Activated T-cell treated with anti-CD3 and anti-CD28 coated beads, Interleukin-2, amount 50 U/mL, for 4 hours (primary cell): Measurements from ENCODE around the gene TAF9B. TPM values are rescaled to one million over a fixed set of nuclear protein-coding genes. Genes with fewer than 3 reads are reported as not detected.
"Not testable (repeated sequence)": the region's sequence is repeated elsewhere in the genome, so short reads cannot be mapped to it uniquely, and the experiment has no call there.

Experiments
- ATAC-seq, 2 donors: fragments of 200-7000 bp; cut with Tn5 transposase; one replicate each; pipeline ENCODE4 v1.10.0; 2021
- DNase-seq: peaks from one replicate; pipeline ENCODE4 v3.0.0-alpha.2; 2020
- H3K27me3 Mint-ChIP-seq: one replicate; pipeline ENCODE4 v1.8.0; 2021; ENCODE audit warnings: low read depth, mixed read lengths
- H3K36me3 Mint-ChIP-seq: one replicate; pipeline ENCODE4 v1.8.0; 2022; ENCODE audit warnings: mixed read lengths; ENCODE audit not compliant: insufficient read depth
- H3K4me1 Mint-ChIP-seq: one replicate; pipeline ENCODE4 v1.8.0; 2021; ENCODE audit warnings: low read depth, mixed read lengths
- H3K4me3 Mint-ChIP-seq: one replicate; pipeline ENCODE4 v1.8.0; 2021; ENCODE audit warnings: mild to moderate bottlenecking, moderate library complexity, mixed read lengths
- H3K9me3 Mint-ChIP-seq: one replicate; pipeline ENCODE4 v1.8.0; 2021; ENCODE audit warnings: mixed read lengths
- total RNA-seq, 3 donors: library from RNA; stranded (reverse); gene quantifications; one replicate each; pipeline ENCODE4 v1.2.1, GENCODE V29; 2021

The TAF9B gene, protein sequence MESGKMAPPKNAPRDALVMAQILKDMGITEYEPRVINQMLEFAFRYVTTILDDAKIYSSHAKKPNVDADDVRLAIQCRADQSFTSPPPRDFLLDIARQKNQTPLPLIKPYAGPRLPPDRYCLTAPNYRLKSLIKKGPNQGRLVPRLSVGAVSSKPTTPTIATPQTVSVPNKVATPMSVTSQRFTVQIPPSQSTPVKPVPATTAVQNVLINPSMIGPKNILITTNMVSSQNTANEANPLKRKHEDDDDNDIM
- total RNA-seq, result 10 to 100 TPM; 19.7 to 22.5 (median 20.8) TPM

DNA sequence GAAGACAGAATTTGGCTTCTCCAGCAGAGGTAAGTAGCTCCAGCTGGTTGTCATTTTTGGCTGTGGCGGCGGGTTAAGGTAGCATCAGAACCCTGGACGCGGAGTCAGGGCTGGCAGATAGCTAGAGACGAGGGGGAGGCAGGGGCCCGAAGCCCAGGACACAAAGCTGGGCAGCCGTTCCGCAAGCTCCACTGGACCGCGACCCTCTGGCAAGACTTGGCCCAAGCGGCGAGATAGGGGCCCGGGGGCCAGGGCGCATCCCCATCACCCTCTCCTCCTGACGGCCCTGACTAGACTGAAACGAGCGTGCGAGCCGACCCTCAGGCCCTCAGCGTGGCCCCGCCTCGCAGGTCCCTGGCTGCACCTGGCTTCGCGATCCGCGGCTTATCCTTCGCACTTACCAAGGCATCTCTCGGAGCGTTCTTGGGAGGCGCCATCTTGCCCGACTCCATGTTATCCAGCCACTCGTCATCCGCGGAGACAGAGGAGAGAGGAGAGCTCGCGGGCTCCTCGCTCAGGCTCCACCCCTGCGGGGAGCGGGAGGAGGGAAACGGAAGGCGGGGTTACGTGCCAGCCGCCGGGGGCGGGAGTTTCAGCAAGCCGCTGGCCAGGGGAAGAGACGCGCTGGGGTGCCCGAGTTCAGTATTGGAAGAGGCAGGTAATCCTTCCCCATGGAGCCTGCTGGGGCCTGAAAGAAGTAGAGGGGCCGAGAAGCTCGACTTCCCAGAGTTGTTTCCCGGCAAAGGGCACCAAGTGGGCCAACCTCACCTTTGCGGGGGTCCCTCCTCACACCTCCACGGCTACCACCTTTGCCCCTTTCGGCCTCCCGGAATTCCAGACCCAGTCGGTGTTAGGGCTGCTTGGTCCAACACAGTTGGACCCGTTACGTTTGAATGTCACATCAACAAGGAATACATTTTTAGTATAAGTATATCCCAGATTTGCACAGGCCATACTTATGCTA, at the start of gene TAF9B:
TAF9B (minus strand) TSS at position 491 of the 964 bp plus-strand sequence; CDS start at position 452, 39 bp downstream.
- ATAC-seq, result peak; percentile 97 to 98
- H3K9me3 Mint-ChIP-seq, result no peaks in the 10 kb centered on the region
- peaks cover 3% of the 10 kb centered on the region for H3K4me1 Mint-ChIP-seq
- DNase-seq, result peak; percentile 78
- H3K4me3 Mint-ChIP-seq, result peak within 1 kb of the TSS; percentile 90
- peaks cover 2% of the 10 kb centered on the region for H3K36me3 Mint-ChIP-seq
- H3K27me3 Mint-ChIP-seq, result no peaks in the 10 kb centered on the region

- H3K4me1 Mint-ChIP-seq, result no peaks in the 10 kb centered on the region
- H3K4me3 Mint-ChIP-seq, result no peak overlapping the region
- no peaks in the 10 kb centered on the region for H3K9me3 Mint-ChIP-seq
- H3K27me3 Mint-ChIP-seq, result no peaks in the 10 kb centered on the region
- no peaks in the 10 kb centered on the region for H3K36me3 Mint-ChIP-seq
- DNase-seq (no peak), ATAC-seq (no peak)
Measured at GRCh38 chrX:78182881-78183280, 43.4 kb upstream of the TAF9B start.

DNA sequence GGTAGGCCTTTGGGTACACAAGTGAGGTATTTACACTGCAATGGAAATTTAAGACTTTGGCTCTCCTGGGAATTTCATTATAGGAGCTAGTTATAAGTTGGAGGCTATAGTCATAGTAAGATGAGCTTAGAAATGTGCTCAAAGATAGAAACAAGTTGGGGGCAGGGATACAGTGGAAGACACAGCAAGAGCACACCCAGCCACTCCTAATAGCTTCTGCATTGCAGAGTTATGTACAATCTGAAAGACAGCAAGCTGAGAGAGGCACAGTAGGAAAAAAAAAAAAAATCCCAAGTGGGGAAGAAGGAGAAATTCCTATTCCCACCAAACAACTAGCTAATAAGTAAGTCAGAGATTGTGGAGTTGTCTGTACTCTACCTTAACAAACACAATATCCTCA, 41.9 kb upstream of the TAF9B start:
- ATAC-seq (no peak), DNase-seq (no peak)
- no peak overlapping the region for H3K4me3 Mint-ChIP-seq
- H3K27me3 Mint-ChIP-seq, result no peaks in the 10 kb centered on the region
- H3K4me1 Mint-ChIP-seq, result no peaks in the 10 kb centered on the region
- H3K36me3 Mint-ChIP-seq, result no peaks in the 10 kb centered on the region
- H3K9me3 Mint-ChIP-seq, result no peaks in the 10 kb centered on the region

DNA sequence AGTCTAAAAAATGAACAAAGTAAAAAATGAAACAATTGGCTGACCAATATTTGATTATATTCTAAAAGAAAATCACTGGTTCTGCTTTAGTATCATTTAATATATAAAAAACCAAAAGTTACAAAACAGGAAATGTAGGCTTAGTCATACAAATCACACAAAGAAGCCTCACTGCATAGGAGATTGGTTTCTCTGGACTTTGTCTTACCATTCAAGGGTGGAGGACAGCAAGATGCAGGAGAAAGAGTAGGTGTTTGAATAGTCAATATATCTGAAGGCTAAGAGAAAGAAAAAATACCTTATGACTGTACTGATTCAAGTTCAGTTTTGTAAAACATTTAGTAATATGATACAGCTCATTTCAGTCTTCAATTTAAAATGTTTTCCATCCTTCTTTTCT, 28.6 kb upstream of the TAF9B start:
- Mint-ChIP-seq H3K4me3 (no peak overlapping the region), H3K27me3 (no peaks in the 10 kb centered on the region), H3K9me3 (no peaks in the 10 kb centered on the region), H3K4me1 (peaks cover 2% of the 10 kb centered on the region), H3K36me3 (no peaks in the 10 kb centered on the region)
- ATAC-seq (peak; percentile 23 to 56), DNase-seq (no peak)

DNA sequence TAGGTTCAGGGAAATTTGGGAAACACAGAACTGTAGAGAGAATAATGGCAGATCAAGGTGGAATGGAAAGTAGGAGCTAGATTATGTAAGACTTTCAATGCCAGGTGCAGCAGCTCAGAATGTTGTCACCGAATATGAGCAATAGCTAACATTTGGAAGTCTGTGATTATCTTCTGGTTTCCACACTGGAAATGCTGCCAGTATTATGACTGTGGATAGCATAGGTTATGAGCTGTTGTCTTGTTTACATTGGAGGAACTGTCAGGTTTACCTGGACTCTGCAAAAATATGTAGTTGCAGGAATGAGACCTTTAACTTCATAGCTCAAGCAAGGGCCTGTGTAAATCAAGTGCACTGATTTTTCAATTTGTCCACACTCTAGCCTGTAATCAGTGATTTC, 26.0 kb upstream of the TAF9B start:
- H3K9me3 Mint-ChIP-seq, result peaks cover 5% of the 10 kb centered on the region
- peaks cover 8% of the 10 kb centered on the region for H3K4me1 Mint-ChIP-seq
- ATAC-seq, result no peak

GRCh38 chrX:78163175-78163574, 23.7 kb upstream of the TAF9B start:
- not testable (repeated sequence) for DNase-seq, H3K4me1 Mint-ChIP-seq, H3K9me3 Mint-ChIP-seq, ATAC-seq, H3K36me3 Mint-ChIP-seq, H3K4me3 Mint-ChIP-seq, H3K27me3 Mint-ChIP-seq

More for the DNA sequence above, 26.0 kb upstream of the TAF9B start:
- no peak overlapping the region for H3K4me3 Mint-ChIP-seq
- no peaks in the 10 kb centered on the region for H3K27me3 Mint-ChIP-seq
- DNase-seq, result no peak
- no peaks in the 10 kb centered on the region for H3K36me3 Mint-ChIP-seq

GRCh38 chrX:78160711-78161110, 21.3 kb upstream of the TAF9B start:
- H3K27me3 Mint-ChIP-seq, H3K36me3 Mint-ChIP-seq, H3K9me3 Mint-ChIP-seq, DNase-seq, ATAC-seq, H3K4me3 Mint-ChIP-seq: not testable (repeated sequence)
- H3K4me1 Mint-ChIP-seq, result peaks cover 20% of the 10 kb centered on the region

GRCh38 chrX:78157846-78158245, 18.4 kb upstream of the TAF9B start:
- H3K27me3 Mint-ChIP-seq, H3K36me3 Mint-ChIP-seq, H3K9me3 Mint-ChIP-seq, H3K4me3 Mint-ChIP-seq, ATAC-seq, DNase-seq: not testable (repeated sequence)
- H3K4me1 Mint-ChIP-seq, result peaks cover 20% of the 10 kb centered on the region

DNA sequence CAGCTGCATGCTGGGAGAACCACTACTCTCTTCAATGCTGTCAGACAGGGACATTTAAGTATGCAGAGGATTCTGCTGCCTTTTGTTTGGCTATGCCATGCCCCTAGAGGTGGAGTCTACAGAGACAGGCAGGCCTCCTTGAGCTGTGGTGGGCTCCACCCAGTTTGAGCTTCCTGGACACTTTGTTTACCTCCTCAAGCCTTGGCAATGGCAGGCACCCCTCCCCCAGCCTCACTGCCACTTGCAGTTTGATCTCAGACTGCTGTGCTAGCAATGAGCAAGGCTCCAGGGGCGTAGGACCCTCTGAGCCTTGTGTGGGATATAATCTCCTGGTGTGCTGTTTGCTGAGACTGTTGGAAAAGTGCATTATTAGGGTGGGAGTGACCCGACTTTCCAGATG, 17.9 kb upstream of the TAF9B start:
- H3K9me3 Mint-ChIP-seq, ATAC-seq, H3K4me3 Mint-ChIP-seq, H3K27me3 Mint-ChIP-seq, H3K36me3 Mint-ChIP-seq, DNase-seq: not testable (repeated sequence)
- peaks cover 18% of the 10 kb centered on the region for H3K4me1 Mint-ChIP-seq

GRCh38 chrX:78147002-78147540, 7.6 kb upstream of the TAF9B start:
- H3K4me3 Mint-ChIP-seq, H3K27me3 Mint-ChIP-seq, H3K36me3 Mint-ChIP-seq, ATAC-seq, DNase-seq, H3K4me1 Mint-ChIP-seq: not testable (repeated sequence)
- peaks cover 19% of the 10 kb centered on the region for H3K9me3 Mint-ChIP-seq

DNA sequence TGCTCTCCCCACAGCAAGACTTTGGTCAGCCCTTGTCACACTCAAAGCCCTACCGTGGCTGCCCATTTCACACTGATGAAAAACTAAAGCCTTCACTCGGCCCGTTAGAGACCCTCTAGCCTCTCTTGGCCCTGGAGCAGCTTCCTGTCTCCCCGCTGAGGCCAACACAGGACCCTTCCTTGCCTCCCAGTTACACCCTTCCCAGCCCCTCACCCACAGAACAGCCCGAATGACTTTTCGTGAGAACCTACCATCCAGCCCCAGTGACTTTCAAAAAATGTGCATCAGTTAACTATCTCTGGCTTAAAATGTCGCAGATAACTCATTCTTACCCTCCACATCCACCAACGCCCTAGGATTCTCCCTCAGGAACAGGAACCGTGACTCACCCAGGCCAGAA, 756 bp upstream of the TAF9B start:
- Mint-ChIP-seq H3K36me3 (peaks cover 2% of the 10 kb centered on the region), H3K9me3 (no peaks in the 10 kb centered on the region), H3K4me1 (peaks cover 3% of the 10 kb centered on the region), H3K27me3 (no peaks in the 10 kb centered on the region), H3K4me3 (peak overlapping the region; percentile 90)
- ATAC-seq, result no peak
- DNase-seq, result no peak

- Mint-ChIP-seq H3K36me3 (peaks cover 9% of the 10 kb centered on the region), H3K27me3 (no peaks in the 10 kb centered on the region), H3K4me1 (peaks cover 6% of the 10 kb centered on the region), H3K4me3 (no peak overlapping the region), H3K9me3 (no peaks in the 10 kb centered on the region)
- ATAC-seq (no peak), DNase-seq (no peak)
Measured at GRCh38 chrX:78133238-78133960, 6.1 kb downstream of the TAF9B start.

GRCh38 chrX:78131117-78131516, 8.3 kb downstream of the TAF9B start:
- Mint-ChIP-seq H3K4me1 (peaks cover 6% of the 10 kb centered on the region), H3K36me3 (peaks cover 11% of the 10 kb centered on the region), H3K27me3 (no peaks in the 10 kb centered on the region), H3K4me3 (no peak overlapping the region), H3K9me3 (no peaks in the 10 kb centered on the region)
- DNase-seq (no peak), ATAC-seq (no peak)

- Mint-ChIP-seq H3K4me1 (peaks cover 6% of the 10 kb centered on the region), H3K4me3 (no peak overlapping the region), H3K9me3 (no peaks in the 10 kb centered on the region), H3K27me3 (no peaks in the 10 kb centered on the region), H3K36me3 (peaks cover 12% of the 10 kb centered on the region)
- ATAC-seq, result no peak
- DNase-seq, result no peak
Measured at GRCh38 chrX:78130396-78130795, 9.1 kb downstream of the TAF9B start.
